ENCODE measurements around the gene PTPRS.

The PTPRS gene

DNA sequence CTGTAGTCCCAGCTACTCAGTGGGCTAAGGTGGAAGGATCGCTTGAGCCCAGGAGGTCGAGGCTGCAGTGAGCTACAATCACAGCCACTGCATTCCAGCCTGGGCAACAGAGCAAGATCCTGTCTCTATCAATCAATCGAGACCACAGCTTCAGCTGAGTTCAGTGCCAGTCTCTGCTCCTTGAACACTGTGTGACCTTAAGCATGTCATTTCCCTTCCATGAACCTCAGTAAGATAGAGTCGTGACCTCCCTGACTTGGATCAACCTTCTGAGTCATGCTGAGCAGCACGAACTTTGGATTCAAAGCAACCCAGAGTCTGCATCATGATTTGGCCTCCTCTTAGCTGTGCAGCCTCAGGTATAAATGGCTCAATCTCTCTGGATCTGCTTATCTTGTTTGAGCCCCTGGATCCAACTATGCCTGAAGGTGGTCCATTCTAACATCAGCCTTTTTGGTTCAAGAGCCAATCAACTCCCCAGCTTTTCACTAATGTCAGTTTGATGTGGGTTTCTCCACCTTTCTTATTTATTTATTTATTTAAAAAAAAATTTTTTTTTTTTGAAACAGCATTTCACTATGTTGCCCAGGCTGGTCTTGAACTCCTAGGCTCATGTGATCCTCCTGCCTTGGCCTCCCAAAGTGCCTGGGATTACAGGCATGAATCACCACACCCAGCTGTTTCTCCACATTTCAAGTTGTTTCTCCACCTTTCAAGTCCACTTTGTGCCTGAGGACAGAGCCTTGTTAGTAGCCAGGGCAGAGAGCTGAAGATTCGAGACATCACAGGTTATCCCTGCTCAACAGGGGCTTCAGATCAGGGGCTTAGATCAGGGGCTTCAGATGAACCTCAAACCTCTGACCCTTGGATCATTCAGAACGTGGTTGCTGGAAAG is 26.4 kb downstream of the PTPRS start:
- TF ChIP-seq, protein P1, sequence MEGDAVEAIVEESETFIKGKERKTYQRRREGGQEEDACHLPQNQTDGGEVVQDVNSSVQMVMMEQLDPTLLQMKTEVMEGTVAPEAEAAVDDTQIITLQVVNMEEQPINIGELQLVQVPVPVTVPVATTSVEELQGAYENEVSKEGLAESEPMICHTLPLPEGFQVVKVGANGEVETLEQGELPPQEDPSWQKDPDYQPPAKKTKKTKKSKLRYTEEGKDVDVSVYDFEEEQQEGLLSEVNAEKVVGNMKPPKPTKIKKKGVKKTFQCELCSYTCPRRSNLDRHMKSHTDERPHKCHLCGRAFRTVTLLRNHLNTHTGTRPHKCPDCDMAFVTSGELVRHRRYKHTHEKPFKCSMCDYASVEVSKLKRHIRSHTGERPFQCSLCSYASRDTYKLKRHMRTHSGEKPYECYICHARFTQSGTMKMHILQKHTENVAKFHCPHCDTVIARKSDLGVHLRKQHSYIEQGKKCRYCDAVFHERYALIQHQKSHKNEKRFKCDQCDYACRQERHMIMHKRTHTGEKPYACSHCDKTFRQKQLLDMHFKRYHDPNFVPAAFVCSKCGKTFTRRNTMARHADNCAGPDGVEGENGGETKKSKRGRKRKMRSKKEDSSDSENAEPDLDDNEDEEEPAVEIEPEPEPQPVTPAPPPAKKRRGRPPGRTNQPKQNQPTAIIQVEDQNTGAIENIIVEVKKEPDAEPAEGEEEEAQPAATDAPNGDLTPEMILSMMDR (IDR thresholded peaks at IDR 0.05; ENCODE audit: extremely low read depth, insufficient read depth, missing control alignments) = no peak
- no peak for DNase-seq (ENCODE audit: low spot score)
- in situ Hi-C loops (cut with MboI; ENCODE audit: low pct_unique_long_range_greater_than_20kb, low sequenced_read_pairs, unreplicated experiment) = no loop called here

DNA sequence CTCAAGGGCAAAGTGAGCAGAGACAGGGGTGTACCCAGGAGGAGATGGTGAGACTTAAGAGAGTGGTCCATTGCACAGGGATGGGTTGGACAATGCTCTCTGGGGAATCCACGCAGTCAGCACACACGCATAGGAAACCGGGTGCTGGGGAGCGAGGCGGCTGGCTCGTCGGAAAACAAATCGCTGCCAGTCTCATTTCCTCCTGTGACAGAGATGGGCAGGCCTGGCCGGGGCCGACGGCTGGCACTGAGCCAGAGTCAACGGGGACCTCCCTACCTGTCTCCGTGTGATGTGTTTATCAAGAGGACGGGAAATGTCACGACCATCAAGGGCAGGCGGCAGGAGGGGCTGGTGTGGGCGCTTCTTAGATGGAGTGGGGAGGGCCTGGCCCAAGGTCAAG is 27.3 kb downstream of the PTPRS start:
- no peak for DNase-seq (ENCODE audit: low spot score)
- in situ Hi-C loops (cut with MboI; ENCODE audit: low pct_unique_long_range_greater_than_20kb, low sequenced_read_pairs, unreplicated experiment) = no loop called here

GRCh38 chr19:5312058-5312457 is 28.6 kb downstream of the PTPRS start:
- no peak for DNase-seq (ENCODE audit: low spot score)
- TF ChIP-seq, protein P1 (IDR thresholded peaks at IDR 0.05; ENCODE audit: extremely low read depth, insufficient read depth, missing control alignments) = no peak
- in situ Hi-C loops (cut with MboI; ENCODE audit: low pct_unique_long_range_greater_than_20kb, low sequenced_read_pairs, unreplicated experiment) = no loop called here

More for the DNA sequence above, 27.3 kb downstream of the PTPRS start:
- TF ChIP-seq, protein P1 (IDR thresholded peaks at IDR 0.05; ENCODE audit: extremely low read depth, insufficient read depth, missing control alignments) = no peak

DNA sequence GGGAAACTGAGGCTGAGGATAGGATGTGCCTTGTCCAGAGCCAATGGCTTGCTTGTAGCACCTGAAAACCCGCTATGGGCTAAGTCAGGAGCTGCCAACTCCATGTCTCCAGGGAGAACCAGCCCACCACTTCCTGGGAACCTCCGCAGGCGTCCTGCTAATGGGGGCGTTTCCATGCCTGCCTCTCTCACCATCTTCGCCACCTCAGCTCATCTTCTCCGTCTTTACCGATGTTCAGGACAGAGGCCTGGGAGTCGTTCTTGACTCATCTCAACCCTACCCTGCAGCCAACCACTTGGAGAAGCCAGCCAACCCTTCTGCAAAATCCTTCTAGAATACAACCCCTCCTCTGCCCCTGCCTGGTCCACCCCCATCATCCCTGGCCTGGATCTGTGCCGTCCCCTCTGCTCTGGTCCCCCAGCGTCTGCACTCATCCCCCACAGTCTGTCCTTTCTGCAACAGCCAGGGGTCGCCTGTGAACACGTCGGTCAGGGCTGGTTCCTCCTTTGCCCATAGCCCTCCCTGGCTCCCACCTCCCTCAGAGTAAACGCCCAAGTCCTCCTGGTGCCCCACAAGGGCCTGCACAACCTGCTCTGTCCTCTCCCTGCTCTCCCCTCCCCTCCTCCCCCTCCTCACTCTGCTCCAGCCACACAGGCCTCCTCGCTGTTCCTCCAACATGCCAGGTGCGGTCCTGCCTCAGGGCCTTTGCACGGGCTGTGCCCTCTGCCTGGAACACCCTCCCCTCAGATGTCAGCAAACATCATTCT is 31.0 kb downstream of the PTPRS start:
- in situ Hi-C loops (cut with MboI; ENCODE audit: low pct_unique_long_range_greater_than_20kb, low sequenced_read_pairs, unreplicated experiment) = no loop called here
- TF ChIP-seq, protein P1 (IDR thresholded peaks at IDR 0.05; ENCODE audit: extremely low read depth, insufficient read depth, missing control alignments) = no peak
- no peak for DNase-seq (ENCODE audit: low spot score)

GRCh38 chr19:5308451-5309437 is 31.9 kb downstream of the PTPRS start:
- in situ Hi-C loops (cut with MboI; ENCODE audit: low pct_unique_long_range_greater_than_20kb, low sequenced_read_pairs, unreplicated experiment) = no loop called here
- TF ChIP-seq, protein P1 (IDR thresholded peaks at IDR 0.05; ENCODE audit: extremely low read depth, insufficient read depth, missing control alignments) = no peak
- DNase-seq (ENCODE audit: low spot score) = no peak

- TF ChIP-seq, protein P1 (IDR thresholded peaks at IDR 0.05; ENCODE audit: extremely low read depth, insufficient read depth, missing control alignments) = no peak
- in situ Hi-C loops (cut with MboI; ENCODE audit: low pct_unique_long_range_greater_than_20kb, low sequenced_read_pairs, unreplicated experiment) = no loop called here
These were observed 33.0 kb downstream of the PTPRS start for GRCh38 chr19:5307655-5308054.

More at GRCh38 chr19:5307655-5308054, 33.0 kb downstream of the PTPRS start:
- DNase-seq (ENCODE audit: low spot score) = no peak
